Cerebellar cortex (tissue), 1 donor: ENCODE data around the gene SYT1.
"Not testable (repeated sequence)": the region's sequence is repeated elsewhere in the genome, so short reads cannot be mapped to it uniquely, and the experiment has no call there.

Experiments
- DNase-seq: peaks from one replicate; pipeline ENCODE4 v3.0.0-alpha.2; 2015; ENCODE audit warnings: low spot score

Gene SYT1

DNA sequence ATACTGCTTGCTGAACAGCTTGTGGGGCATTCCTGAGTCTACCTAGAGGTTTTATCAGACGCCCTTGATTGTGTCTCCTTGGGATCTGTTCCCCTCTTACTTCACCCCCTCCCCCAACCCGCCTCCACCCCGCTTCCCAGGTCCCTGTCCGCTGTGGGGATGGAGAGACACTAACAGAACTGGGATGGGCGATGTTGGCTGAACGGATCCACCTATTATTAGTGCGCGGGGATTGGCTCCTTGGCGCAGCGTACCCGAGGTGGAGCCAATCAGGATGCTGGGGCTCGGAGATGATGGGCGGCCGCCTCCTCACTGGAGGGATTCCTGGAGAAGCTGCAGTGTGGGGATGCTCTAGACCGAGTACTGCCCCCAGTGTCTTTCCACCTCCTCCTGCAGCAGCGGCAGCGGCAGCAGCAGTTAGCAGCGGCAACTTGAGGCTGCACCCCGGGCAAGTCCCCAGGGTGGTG lies at the start of gene SYT1:
Gene SYT1 (plus strand): TSS at position 372 of the 467 bp plus-strand sequence.
- peak; percentile 97 for DNase-seq

DNA sequence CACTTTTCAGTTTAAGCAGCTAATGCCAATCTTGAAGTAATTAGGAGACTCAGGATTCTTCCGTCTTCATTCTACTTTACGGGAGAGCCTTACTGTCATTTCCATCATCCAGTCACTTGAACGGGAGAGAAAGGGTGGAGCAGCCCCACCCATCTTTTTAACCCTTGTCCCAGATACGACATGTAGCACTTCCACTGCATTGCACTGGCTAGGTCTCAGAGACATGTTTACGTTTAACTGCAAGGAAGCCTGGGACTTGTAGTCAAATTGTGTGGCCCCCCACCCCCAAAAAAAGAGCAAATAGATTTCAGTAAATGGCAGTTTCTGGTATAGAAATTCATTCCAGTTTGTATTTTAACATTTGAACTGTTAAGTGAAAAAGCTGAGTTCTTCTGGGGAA lies 46.1 kb upstream of the SYT1 start:
- DNase-seq = no peak

DNA sequence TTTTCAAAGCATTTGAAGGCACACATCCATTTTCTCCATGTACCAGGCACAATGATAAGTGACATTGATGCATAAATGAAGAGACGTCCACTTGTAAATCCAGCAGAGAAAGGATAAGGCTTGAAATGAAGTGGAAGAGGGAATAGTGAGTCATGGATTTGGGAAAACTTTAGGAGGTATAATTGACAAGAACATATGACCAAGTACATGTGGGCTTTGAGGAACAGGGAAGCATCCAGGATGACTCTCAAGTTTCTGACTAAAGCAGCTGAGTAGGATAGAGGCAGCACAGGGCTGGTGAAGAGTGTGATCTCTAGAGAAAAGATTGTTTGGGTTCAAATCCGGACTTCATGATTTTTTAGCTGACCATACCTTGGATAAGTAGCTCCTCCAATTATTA lies 43.6 kb upstream of the SYT1 start:
- DNase-seq = no peak

DNA sequence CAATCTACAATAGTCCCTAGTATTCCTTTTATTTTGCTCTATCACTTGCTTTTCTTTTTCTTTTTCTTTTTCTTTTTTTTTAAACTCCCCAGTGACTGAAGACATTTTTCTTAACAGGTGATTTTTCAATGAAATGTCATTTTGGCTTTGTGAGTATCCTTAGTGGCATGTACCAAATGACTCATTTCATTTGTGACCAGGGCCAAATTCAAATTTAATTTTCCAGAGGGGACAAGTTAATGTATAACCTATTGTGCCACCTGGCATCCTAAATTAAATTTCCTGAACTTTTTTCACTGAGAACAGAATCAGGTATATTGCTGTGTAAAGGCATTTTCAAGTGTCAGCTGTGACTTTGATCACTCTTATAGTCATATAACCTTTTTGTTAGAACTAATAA lies 39.7 kb upstream of the SYT1 start:
- DNase-seq = no peak

DNA sequence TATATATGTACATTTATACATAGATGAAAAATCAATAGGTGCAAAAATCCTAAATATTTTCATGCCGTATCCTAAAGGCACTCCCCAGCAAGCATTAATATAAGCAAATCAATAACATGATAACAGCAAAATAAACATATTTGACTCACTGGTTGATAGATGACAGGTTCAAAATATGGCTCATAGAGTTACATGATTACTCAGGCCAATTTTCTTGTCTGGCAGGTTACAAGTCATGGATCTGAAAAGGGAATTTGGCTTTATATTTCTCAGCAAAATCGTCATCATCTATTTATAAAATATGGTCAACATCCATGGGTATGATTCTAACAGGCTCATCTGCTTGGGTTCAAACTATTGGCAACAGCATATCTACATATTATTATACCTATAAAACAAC lies 34.9 kb upstream of the SYT1 start:
- DNase-seq = no peak

DNA sequence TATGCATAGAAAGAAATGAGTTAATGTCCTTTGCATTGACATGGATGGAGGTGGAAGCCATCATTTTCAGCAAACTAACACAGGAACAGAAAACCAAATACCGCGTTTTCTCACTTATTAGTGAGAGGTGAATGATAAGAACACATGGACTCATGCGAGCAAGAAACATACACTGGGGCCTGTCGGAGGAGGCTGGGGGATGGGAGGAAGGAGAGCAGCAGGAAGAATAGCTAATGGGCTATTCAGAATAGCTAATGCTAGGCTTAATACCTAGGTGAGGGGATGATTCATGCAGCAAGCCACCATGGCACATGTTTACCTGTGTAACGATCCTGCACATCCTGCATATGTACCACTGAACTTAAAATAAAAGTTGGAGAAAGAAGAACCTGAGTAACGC lies 29.1 kb upstream of the SYT1 start:
- no peak for DNase-seq

DNA sequence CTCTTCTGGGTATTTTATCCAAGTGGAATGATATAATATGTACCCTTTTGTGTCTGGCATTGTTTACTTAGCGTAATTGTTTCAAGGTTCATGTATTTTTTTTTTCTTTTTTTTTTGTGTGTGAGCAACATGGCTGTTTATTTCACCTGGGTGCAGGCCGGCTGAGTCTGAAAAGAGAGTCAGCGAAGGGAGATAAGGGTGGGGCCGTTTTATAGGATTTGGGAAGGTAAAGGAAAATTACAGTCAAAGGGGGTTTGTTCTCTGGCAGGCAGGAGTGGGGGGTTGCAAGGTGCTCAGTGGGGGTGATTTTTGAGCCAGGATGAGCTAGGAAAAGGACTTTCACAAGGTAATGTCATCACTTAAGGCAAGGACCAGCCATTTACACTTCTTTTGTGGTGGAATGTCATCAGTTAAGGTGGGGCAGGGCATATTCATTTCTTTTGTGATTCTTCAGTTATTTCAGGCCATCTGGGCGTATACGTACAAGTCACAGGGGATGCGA lies 24.0 kb upstream of the SYT1 start:
- not testable (repeated sequence) for DNase-seq

DNA sequence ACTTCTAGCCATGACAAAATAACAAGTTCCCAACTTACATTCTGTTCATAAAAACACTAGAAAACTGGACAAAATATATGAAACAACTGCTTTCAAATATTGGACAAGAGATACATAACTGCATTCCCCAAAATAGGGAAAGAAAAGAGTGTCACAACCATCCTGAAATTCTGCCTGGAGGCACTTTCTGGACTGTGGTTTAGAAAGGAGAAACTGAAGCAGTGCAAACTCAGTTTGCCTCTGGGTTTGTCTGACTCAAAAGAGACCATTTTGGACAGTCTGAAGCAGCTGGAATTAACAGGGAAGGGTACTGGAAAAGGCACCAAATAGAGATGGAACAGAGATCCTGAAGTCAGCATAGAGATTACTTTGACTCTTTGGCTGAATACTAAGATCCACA lies 11.3 kb upstream of the SYT1 start:
- DNase-seq = no peak

DNA sequence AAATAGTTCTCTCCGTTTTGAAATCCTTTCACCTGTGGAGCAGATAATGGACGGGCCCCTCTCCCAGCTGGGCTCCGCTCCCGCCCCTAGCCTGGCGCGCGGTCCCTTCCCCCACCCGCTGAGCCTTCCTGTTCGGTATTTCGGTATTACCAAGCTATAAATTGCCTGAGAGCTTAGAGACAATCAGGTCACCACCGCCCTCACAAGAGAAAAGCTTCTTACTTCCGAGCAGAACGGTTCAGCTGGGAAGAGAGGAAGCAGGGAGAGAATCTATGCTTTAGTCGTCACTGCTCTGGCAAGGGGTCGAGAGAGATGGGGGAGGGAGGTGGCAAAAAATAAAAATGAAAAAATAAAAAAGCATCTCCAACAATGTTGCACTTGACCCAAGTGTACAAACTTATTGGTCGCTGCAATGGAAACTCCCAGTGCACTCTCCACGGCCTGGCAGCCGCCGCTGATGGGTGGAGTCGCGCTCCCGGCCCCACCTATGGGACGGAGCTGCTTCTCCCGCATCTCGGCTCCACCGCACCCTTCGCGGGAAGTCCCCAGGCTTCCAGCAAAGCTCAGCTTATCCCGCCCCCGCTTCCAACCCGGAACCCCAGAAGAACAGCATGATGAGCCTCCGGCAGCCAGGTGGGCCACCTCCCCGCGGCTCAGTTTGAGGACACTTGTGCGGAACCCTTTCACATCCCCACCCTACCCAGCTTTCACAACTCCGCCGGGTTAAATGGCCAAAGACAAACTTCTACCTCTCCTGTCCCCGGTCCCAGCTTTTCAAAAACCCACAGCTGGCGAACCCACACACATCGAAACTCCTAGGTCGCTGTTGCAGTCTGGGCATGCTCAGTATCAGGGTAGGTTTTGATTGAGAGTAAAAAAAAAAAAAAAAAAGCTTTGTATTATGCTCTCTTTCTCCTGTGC lies 832 bp upstream of the SYT1 start:
- peak; percentile 76 for DNase-seq

DNA sequence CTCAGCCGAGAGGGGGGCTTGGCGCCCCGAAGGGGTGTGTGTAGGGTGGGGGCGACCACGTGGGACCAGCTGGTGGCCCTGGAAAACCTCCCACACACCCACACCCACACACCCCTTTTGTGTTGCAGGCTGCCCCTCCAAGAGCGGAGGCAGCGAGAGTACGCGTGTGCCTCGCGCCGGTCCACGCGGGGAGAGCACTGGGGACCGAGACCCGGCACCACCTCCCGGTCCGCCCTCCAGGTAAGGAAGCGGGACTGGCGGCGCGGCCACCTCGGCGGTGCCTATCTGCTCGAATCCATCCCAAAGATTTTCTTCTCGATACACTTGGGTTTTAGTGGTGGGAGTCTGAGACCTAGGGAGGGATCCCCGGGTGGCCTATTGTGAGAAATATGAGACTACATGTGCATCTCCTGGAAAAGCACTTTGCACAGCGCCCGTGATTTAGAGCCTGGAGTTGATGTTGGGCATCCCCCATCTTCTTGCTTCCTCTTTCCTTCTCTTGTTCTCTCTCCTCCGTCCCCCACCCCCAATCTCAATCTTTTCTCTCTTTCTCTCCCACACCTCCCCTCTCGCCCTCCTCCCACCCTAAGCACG lies 393 bp downstream of the SYT1 start:
- peak; percentile 43 for DNase-seq

DNA sequence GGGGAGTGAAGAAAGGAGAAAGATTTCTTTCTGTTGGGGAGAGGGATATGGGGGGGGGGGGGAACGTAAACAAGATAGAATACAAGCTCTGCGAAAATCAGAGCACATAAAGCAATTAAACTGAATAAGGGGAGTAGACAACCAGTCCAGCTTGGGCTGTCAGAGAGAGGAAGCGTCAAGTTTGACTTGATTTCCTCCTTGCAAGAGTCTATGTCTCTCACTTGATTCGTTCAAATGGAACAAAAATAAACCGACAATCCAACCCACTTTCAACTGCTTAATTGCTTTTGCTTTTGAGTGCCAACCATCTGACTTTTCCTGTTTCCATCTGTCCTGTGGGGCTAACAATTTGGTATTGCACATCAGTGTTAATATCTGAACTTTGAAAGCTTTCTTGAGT lies 942 bp downstream of the SYT1 start:
- DNase-seq = peak; percentile 78

DNA sequence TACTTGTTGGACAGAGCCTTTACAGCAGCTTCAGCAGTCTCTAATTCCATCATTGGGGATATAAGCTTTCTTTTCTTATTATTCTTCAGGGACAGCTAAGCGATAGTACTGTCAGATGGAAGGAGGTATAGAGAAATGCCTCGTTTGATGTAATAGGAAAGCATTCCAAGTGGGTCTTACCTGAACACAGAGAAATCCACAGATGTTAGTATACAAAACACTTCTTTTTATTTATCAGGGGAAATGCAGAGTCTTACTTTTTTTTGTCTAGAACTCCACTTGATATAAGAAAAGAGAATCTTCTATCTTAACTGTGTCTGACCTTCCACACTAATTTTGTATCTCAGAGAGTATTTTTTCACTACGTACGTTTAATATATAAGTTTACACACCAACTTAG lies 1.9 kb downstream of the SYT1 start:
- peak; percentile 51 for DNase-seq

DNA sequence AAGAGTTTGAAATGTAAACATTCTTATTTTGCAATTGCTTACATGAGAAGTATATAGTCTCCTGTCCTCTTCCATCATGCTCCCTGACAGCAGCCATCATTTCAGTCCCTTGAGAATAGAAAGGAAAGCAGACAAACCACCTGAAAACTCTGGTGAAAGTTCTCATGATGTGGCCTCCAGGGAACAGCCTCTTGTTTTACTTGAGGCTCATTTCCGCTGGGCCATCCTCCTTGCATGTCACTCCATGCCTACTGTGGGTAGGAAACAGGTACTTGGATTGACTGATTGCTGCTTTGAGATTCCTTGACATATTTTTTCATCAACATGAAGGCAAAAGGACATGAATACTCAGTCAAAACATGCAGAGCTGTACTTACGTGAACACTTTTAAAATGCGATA lies 6.0 kb downstream of the SYT1 start:
- DNase-seq = peak; percentile 56

DNA sequence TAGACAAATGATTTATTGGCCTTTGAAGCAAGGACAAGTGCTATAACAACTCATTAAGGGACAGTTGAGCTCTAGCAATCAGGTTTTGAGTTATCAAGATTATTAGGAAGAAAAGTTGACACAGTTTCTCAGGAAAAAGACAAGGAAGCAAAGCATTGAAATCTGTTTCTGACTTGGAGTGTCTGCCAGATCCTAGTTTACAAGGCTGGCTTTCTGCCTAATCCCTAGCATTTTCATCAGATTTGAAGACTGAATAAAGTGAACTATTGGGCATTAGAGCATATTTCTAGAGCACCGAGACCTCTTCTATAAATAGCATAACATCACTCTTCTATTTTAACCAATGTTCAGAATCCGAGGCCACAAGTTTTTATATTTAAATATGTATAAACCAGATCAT lies 7.0 kb downstream of the SYT1 start:
- peak; percentile 75 for DNase-seq

DNA sequence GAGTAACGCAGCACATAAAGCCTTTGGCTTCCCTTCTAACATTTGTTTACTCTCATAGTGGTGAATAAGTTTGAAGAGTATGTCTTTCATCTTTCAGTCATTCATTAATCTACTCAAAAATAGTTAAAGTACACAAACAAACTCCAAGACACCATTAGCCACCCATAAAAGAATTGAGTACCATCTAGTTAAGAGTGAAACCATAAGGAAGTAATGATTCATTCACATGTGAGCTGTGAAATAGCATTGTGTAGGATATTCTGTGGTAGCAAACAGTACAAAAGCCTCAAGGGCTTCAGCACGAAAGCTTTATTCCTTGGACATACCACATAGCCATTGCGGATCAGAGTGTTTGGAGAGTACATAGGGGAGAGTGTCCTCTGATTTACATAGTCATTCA lies 13.9 kb downstream of the SYT1 start:
- DNase-seq = no peak

DNA sequence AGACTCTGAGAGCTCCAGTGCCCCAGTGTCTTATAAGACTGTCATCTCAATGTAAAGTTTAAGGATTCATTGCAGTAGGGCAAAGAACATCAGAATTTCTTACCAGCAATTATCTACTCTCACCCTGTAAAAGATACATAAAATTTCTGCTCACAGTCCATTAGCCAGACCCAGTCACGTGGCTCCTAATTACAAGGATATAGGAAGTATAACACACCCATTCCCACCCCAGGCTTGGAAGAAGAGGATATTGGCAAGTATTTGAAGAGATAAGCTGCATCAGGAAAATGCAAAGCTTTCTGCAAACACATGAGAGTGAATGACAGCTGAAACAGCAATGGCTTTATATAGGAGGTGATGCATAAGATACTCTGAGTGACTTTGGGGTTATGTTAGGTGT lies 14.3 kb downstream of the SYT1 start:
- no peak for DNase-seq

DNA sequence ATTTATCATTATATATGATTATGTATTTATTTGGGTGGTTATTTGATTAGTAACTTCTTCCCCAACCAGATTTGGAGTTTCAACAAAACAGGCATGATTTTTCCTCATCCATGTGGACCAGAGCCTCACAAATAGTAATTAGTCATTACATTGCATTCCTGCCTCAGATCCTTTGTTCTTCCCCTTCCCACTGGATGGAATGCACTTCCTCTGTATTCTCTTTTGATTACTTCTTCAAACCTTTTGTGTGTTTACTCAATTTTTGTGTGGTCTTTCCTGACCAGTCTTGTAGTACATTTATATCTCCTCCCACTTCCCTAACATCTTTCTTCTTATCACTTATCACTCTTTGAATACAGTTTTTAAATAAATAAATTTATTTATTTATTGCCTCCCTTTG lies 15.5 kb downstream of the SYT1 start:
- no peak for DNase-seq

DNA sequence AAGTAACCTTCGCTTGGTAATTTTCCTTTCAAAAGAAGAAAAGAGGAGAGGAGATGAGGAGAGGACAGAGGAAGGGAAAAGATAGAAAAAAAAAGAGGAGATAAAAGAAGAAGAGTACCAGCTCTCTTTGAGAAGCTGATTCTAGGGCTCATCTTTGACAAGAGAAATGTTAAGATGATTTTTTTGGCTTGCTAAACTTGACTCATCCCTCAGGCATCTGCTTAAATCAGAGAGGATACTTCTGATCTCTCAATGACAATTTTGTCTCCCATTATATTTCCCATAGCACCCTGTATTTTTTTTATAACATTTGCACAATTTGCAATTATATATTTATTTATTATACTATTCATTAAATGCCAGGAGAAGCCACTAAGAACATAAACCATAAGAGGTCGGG lies 17.1 kb downstream of the SYT1 start:
- no peak for DNase-seq

DNA sequence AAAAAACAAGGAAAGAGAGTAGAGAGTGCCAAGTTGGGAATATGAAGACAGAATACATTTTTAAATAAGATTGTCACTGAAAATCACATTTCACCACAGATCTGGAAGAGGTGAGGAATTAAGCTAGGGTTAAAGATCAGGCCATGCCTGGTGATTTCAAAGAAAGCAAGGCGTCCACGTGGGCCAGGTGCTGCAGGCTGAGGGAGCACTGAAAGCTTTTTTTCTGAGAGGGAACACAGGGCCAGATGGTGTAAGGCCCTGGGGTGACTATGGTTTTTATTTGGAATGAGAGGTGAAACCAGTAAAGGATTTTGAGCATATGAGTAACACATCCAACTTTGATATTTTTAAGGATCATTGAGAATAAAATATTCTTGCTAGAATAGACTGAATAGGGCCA lies 20.9 kb downstream of the SYT1 start:
- peak; percentile 78 for DNase-seq

DNA sequence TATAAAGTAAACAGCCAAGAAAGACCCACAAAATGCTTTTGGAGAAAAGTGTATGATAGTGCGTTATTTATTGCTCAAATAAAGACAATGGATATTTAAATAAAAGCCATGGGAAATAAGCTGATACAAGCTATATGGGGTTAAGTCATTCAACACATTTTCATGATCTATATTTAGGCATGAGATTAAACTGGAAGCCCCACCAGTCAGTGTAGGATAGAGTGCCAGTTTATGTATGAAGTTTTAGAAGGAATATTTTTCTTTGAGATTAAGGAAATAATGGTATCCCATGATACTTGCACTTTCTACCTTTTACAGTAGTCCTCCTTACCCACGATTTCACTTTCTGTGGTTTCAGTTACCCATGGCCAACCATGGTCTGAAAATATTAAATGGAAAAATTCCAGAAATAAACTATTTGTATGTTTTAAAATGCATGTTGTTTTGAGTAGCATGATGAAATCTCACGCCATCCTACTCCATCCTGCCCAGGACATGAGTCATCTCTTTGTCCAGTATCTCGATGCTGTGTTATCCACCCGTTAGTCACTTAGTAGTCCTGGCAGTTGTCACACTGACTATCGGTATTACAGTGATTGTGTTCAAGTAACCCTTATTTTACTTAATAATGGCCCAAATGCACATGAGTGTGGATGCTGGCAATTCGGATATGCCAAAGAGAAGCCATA lies 22.3 kb downstream of the SYT1 start:
- peak; percentile 40 for DNase-seq

DNA sequence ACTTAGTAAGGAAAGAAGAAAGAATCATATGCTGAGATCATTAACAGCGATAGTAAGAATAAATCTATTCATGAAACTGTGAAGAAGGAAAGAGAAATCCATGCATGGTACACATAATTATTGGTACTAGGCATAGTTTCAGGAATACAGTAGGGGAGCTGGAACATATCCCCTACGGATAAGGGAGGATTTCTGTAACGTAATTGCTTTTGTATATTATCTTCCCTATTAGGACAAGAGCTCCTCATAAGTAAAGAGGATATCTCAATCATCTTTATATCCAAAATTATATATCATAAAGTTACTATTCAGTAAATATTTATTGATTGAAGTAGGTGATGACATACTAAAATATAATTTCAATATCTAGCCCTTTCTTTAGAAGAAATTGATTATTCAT lies 22.9 kb downstream of the SYT1 start:
- DNase-seq = peak; percentile 44

DNA sequence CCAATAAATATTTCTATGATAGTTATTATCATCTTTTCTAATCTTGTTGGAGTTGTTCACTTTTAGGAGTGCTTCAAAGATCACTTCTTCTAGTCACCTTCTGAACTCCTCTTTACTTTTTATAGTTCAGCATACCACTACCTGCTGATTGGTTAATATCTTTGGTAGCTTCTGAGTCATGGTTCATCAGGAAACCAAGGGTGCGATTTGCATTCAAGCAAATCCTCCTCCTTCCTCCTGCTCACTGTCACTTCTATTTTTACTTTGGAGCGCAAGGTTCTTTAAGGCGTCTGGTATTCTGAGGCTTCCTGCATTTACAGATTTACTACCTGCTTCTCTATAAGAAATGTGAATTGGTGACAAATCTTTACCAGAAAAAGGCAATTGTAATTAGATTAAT lies 24.0 kb downstream of the SYT1 start:
- DNase-seq = no peak
